HepG2 (cell line): ENCODE data around the gene WWTR1.

Source experiments
- JUN ChIP-seq: sonication (generic); formaldehyde crosslinking; IDR thresholded peaks from 2 replicates; pipeline ENCODE4 v1.4.0; 2020; ENCODE audit warnings: mild to moderate bottlenecking, missing genetic modification reagents
- MEF2D ChIP-seq: sonication (generic); formaldehyde crosslinking; IDR thresholded peaks from 2 replicates; pipeline ENCODE4 v1.5.1; 2020; ENCODE audit warnings: mild to moderate bottlenecking, missing genetic modification reagents
- MXI1 ChIP-seq: IDR thresholded peaks from 3 replicates; pipeline ENCODE4 v1.6.1; 2012; ENCODE audit warnings: low read depth, low read length, inconsistent platforms, borderline replicate concordance
- POLR2A ChIP-seq, 2 experiments: IDR thresholded peaks; 2 replicates each; pipeline ENCODE4 v1.6.1; 2011; ENCODE audit warnings: low read depth in 2 of 2, low read length in 2 of 2, mild to moderate bottlenecking in 1 of 2, moderate library complexity in 1 of 2; ENCODE audit not compliant: insufficient read depth in 1 of 2

- TF ChIP-seq MEF2D (CRISPR knock-in tag), result no peak
- no peak for TF ChIP-seq POLR2A (IDR thresholded peaks at IDR 0.05; ENCODE audit: insufficient read depth in 1 of 2, low read depth in 2 of 2, low read length in 2 of 2)
- TF ChIP-seq JUN (CRISPR knock-in tag), result no peak
- no peak for TF ChIP-seq MXI1
Measured at GRCh38 chr3:149474250-149474817, 183.5 kb downstream of the WWTR1 start, which contains the start of gene TM4SF4.
